ENCODE data around the gene NTN5.

NTN5 gene

GRCh38 chr19:48611872-48612271 is 60.9 kb downstream of the NTN5 start:
- no peak for DNase-seq
